ENCODE results near the gene NPC1. TPM values are rescaled to one million over a fixed set of nuclear protein-coding genes. Genes with fewer than 3 reads are reported as not detected.

NPC1 gene
- total and polyA plus RNA-seq, 2 of the 8 experiments (the other 6 are each of a cell fraction or from before 2014, with no cell fraction given), result 34.1 to 39.5 TPM

GRCh38 chr18:23627970-23628369, 41.7 kb upstream of the NPC1 start:
- no peak overlapping the region for H2AFZ ChIP-seq (ENCODE audit: low read length)
- H2AK5ac ChIP-seq (ENCODE audit: low read depth, low read length), result no peak overlapping the region
- H2BK20ac ChIP-seq (ENCODE audit: low read length), result no peak overlapping the region
- no peak overlapping the region for H2BK120ac ChIP-seq (replicated peaks; ENCODE audit: low read depth, low read length)
- no peak overlapping the region for H3K14ac ChIP-seq (ENCODE audit: insufficient read length)
- no peaks in the 10 kb centered on the region for H3K27me3 ChIP-seq (replicated peaks in 1 of 4; ENCODE audit: control insufficient read depth in 3 of 4, extremely low read depth in 1 of 4, insufficient read depth in 3 of 4, low read length in 3 of 4)
- no peak overlapping the region for H4K5ac ChIP-seq (ENCODE audit: insufficient read length, low read depth, low read length)
- H2BK15ac ChIP-seq (ENCODE audit: low read length), result no peak overlapping the region
- ChIA-PET CTCF (ENCODE audit: partially characterized antibody) (interaction anchor here (1.5 kb wide), 1 partner anchor 291 kb away, joined by 6 read pairs; no protein-coding TSS in a partner anchor), POLR2A (ENCODE audit: partially characterized antibody) (no interaction called here)
- H3K27ac ChIP-seq (ENCODE audit: low read depth, low read length), result no peak overlapping the region
- H2BK5ac ChIP-seq (ENCODE audit: low read depth, low read length), result no peak overlapping the region
- H3K9me3 ChIP-seq (ENCODE audit: insufficient read depth in 2 of 2, low read depth in 1 of 2, low read length in 1 of 2), result no peaks in the 10 kb centered on the region; a peak in 1 of 4 replicates
- H3K23me2 ChIP-seq (ENCODE audit: low read depth, low read length), result no peaks in the 10 kb centered on the region
- DNase-seq (ENCODE audit: low read depth in 1 of 2, low spot score in 2 of 2) (no peak), FAIRE-seq (no peak)
- no peak overlapping the region for H2BK12ac ChIP-seq (ENCODE audit: low read depth, low read length)
- H3K36me3 ChIP-seq (ENCODE audit: control insufficient read depth in 2 of 4, insufficient read depth in 4 of 4, low read length in 3 of 4), result no peaks in the 10 kb centered on the region
- peaks cover 0 to 4% (median 2%) of the 10 kb centered on the region in 4 experiments; a peak in 3 of 7 replicates for H3K4me1 ChIP-seq (replicated peaks in 1 of 4; ENCODE audit: control insufficient read depth in 3 of 4, insufficient read depth in 4 of 4, low read length in 3 of 4)
- no peak overlapping the region for H3K18ac ChIP-seq (ENCODE audit: extremely low read depth, low read length)
- no peaks in the 10 kb centered on the region for H3K79me1 ChIP-seq (ENCODE audit: low read depth, low read length)
- H3K79me2 ChIP-seq (ENCODE audit: control insufficient read depth in 1 of 2, insufficient read depth in 2 of 2, low read length in 2 of 2), result no peaks in the 10 kb centered on the region
- H3K4ac ChIP-seq (replicated peaks; ENCODE audit: insufficient read length, low read depth, low read length), result no peak overlapping the region
- H3K56ac ChIP-seq (replicated peaks; ENCODE audit: insufficient read length, low read depth, low read length), result no peak overlapping the region
- no peak overlapping the region for H3K23ac ChIP-seq (ENCODE audit: insufficient read length)
- H4K20me1 ChIP-seq (replicated peaks in 1 of 2; ENCODE audit: control insufficient read depth in 1 of 2, insufficient read depth in 2 of 2, low read length in 2 of 2), result no peaks in the 10 kb centered on the region
- H3K9ac ChIP-seq (replicated peaks in 1 of 4; ENCODE audit: extremely low read depth in 1 of 4, low read depth in 3 of 4, low read length in 3 of 4), result no peak overlapping the region
- H3K4me3 ChIP-seq (ENCODE audit: extremely low read depth in 1 of 4, insufficient read depth in 2 of 4, low read depth in 3 of 4, low read length in 4 of 4), result no peak overlapping the region
- no peak overlapping the region for H3K4me2 ChIP-seq (ENCODE audit: insufficient read depth in 1 of 2, low read depth in 2 of 2, low read length in 2 of 2)
- H4K8ac ChIP-seq (ENCODE audit: extremely low read depth, insufficient read depth, low read length), result no peak overlapping the region
- no peak overlapping the region for H4K91ac ChIP-seq (replicated peaks; ENCODE audit: insufficient read length, low read length)
- TF ChIP-seq HDAC6 (IDR thresholded peaks at IDR 0.05; ENCODE audit: low read depth, low read length), result no peak
- no peak for TF ChIP-seq NRF1 (IDR thresholded peaks at IDR 0.05; ENCODE audit: low read depth, low read length)
- TF ChIP-seq JUN (IDR thresholded peaks at IDR 0.05; ENCODE audit: low read depth, low read length), result no peak
- TF ChIP-seq CHD2 (IDR thresholded peaks at IDR 0.05; ENCODE audit: low read length), result no peak
- TF ChIP-seq CHD1 (IDR thresholded peaks at IDR 0.05; ENCODE audit: low read depth, low read length), result no peak
- TF ChIP-seq EP300 (IDR thresholded peaks at IDR 0.05; ENCODE audit: borderline replicate concordance in 1 of 2, low read depth in 2 of 2, low read length in 2 of 2), result no peak
- TF ChIP-seq KDM4A (IDR thresholded peaks at IDR 0.05; ENCODE audit: low read depth, low read length, severe bottlenecking), result no peak
- TF ChIP-seq JUND (IDR thresholded peaks at IDR 0.05; ENCODE audit: low read length), result no peak
- TF ChIP-seq RFX5 (IDR thresholded peaks at IDR 0.05; ENCODE audit: borderline replicate concordance, low read depth, low read length), result no peak
- no peak for TF ChIP-seq RNF2 (IDR thresholded peaks at IDR 0.05; ENCODE audit: borderline replicate concordance, low read depth, low read length, missing control alignments, poor library complexity, severe bottlenecking)
- TF ChIP-seq ATF3 (IDR thresholded peaks at IDR 0.05; ENCODE audit: insufficient read depth, low read depth, low read length), result no peak
- no peak for TF ChIP-seq SAP30 (IDR thresholded peaks at IDR 0.05; ENCODE audit: insufficient read depth, insufficient replicate concordance, low read length)
- TF ChIP-seq SP4 (IDR thresholded peaks at IDR 0.05; ENCODE audit: low read length), result no peak
- no peak for TF ChIP-seq RAD21 (IDR thresholded peaks at IDR 0.05 in 1 of 2, conservative IDR thresholded peaks at IDR 0.05 in 1 of 2; ENCODE audit: low read depth in 2 of 2, low read length in 2 of 2)

All from H1 (cell line).